ENCODE data around the gene CDKN2C.
"Not testable (repeated sequence)": the region's sequence is repeated elsewhere in the genome, so short reads cannot be mapped to it uniquely, and the experiment has no call there.

The CDKN2C gene

GRCh38 chr1:50980505-50980904 lies 10.5 kb downstream of the CDKN2C start:
- ATAC-seq (no peak), DNase-seq (no peak)

GRCh38 chr1:50981741-50982140 lies 11.7 kb downstream of the CDKN2C start:
- ATAC-seq (no peak), DNase-seq (no peak)

- DNase-seq = no peak
- no peak for ATAC-seq
Measured at GRCh38 chr1:50982611-50983010, 12.6 kb downstream of the CDKN2C start.

GRCh38 chr1:50983219-50983802 lies 13.3 kb downstream of the CDKN2C start:
- no peak for DNase-seq
- no peak for ATAC-seq

GRCh38 chr1:50985094-50985493 lies 15.0 kb downstream of the CDKN2C start:
- DNase-seq = no peak
- ATAC-seq = no peak

GRCh38 chr1:50986653-50987052 lies 16.6 kb downstream of the CDKN2C start:
- DNase-seq (no peak), ATAC-seq (no peak)

- ATAC-seq = no peak
- no peak for DNase-seq
Measured at GRCh38 chr1:50989694-50990093, 19.6 kb downstream of the CDKN2C start.

GRCh38 chr1:50992532-50993318 lies 22.7 kb downstream of the CDKN2C start:
- ATAC-seq = no peak
- no peak for DNase-seq

GRCh38 chr1:50993645-50994044 lies 23.6 kb downstream of the CDKN2C start:
- no peak for ATAC-seq
- no peak for DNase-seq

GRCh38 chr1:50994997-50995396 lies 25.0 kb downstream of the CDKN2C start:
- ATAC-seq = no peak
- DNase-seq = no peak

- DNase-seq (no peak), ATAC-seq (no peak)
Measured at GRCh38 chr1:50995651-50996050, 25.6 kb downstream of the CDKN2C start.

GRCh38 chr1:50996083-50996482 lies 26.0 kb downstream of the CDKN2C start:
- no peak for DNase-seq
- no peak for ATAC-seq

- DNase-seq, ATAC-seq: not testable (repeated sequence)
Measured at GRCh38 chr1:50999375-50999774, 29.3 kb downstream of the CDKN2C start.

GRCh38 chr1:51000160-51000559 lies 30.1 kb downstream of the CDKN2C start:
- DNase-seq (no peak), ATAC-seq (no peak)

- no peak for ATAC-seq
- no peak for DNase-seq
Measured at GRCh38 chr1:51000651-51001050, 30.6 kb downstream of the CDKN2C start.

GRCh38 chr1:51002516-51002915 lies 32.5 kb downstream of the CDKN2C start:
- ATAC-seq = no peak
- DNase-seq = no peak

- not testable (repeated sequence) for ATAC-seq, DNase-seq
Measured at GRCh38 chr1:51005549-51005948, 35.5 kb downstream of the CDKN2C start.

GRCh38 chr1:51009381-51009780 lies 39.3 kb downstream of the CDKN2C start:
- ATAC-seq (no peak), DNase-seq (no peak)

- DNase-seq (no peak), ATAC-seq (no peak)
Measured at GRCh38 chr1:51014878-51015277, 44.8 kb downstream of the CDKN2C start.

- ATAC-seq (no peak), DNase-seq (no peak)
Measured at GRCh38 chr1:51019811-51020210, 49.8 kb downstream of the CDKN2C start.
